ENCODE results near the gene CENPM. TPM values are rescaled to one million over a fixed set of nuclear protein-coding genes. Genes with fewer than 3 reads are reported as not detected.
A peak's percentile ranks its signal among the peaks of the same experiment; 100 is the strongest.

CENPM gene
- total and polyA plus RNA-seq, 3 experiments from 2014 or later: 19.2 to 77.5 (median 73.2) TPM

DNA sequence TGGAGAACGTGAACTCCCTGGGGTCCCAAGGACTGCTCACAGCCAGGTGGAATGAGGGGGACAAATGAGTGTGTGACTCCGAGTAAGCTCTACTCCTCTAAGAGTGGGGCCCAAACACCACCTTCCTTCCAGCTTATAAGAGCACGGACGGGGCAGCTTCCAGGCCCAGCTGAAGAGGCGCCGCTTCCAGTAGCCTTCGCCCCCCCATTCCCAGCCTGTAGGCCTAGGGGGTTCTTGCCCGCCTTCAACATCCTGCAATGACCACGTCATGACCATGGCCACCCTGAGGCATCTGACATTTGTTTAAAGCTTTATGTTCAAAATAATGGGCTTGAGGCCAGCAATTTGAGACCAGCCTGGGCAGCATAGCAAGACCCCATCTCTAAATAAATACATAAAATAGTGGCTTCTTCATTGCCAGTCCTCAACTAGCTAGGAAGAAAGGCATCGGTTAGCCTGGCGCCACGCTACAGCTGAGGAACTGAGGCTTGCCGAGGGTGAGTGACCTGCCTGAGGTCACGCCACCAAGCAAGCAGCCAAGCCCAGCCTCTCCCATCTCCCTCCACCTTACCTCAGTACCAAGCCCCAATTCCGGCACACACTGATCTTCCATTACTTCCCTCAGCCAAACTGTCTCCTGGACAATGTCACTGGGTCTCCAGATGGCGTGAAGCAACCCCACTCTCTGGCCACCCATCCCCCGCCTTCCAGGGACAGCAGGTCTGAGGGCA, 12.5 kb downstream of the CENPM start:
- Mint-ChIP-seq H3K4me1 (peaks cover 10 to 45% (median 11%) of the 10 kb centered on the region in 3 donors), H3K27me3 (no peaks in the 10 kb centered on the region), H3K9me3 (no peaks in the 10 kb centered on the region), H3K36me3 (peaks cover 0 to 1% (median 0%) of the 10 kb centered on the region in 3 donors), H3K4me3 (no peak overlapping the region), H3K27ac (peak overlapping the region in 4 of 8 donors; percentile 36 to 77 (median 59))
- no peaks in the 10 kb centered on the region for H3K27me3 ChIP-seq (ENCODE audit: insufficient read depth, low read length, poor library complexity, severe bottlenecking)
- POLR2A ChIA-PET: no interaction called here
- H3K9me3 ChIP-seq (ENCODE audit: low read length): no peaks in the 10 kb centered on the region
- no peak for DNase-seq
- no peak overlapping the region for H3K27ac ChIP-seq (ENCODE audit: low read depth, low read length)
- no peak overlapping the region for H3K4me3 ChIP-seq (ENCODE audit: low read length)
- H3K36me3 ChIP-seq (ENCODE audit: insufficient read depth, low read length): no peaks in the 10 kb centered on the region
- CTCF ChIA-PET: interaction anchor here (1.1 to 1.2 kb wide), 2 partner anchors 9 to 268 kb away, joined by 3 to 4 read pairs; no protein-coding TSS in a partner anchor
- H3K4me1 ChIP-seq (ENCODE audit: insufficient read depth, low read length): peaks cover 11% of the 10 kb centered on the region

DNA sequence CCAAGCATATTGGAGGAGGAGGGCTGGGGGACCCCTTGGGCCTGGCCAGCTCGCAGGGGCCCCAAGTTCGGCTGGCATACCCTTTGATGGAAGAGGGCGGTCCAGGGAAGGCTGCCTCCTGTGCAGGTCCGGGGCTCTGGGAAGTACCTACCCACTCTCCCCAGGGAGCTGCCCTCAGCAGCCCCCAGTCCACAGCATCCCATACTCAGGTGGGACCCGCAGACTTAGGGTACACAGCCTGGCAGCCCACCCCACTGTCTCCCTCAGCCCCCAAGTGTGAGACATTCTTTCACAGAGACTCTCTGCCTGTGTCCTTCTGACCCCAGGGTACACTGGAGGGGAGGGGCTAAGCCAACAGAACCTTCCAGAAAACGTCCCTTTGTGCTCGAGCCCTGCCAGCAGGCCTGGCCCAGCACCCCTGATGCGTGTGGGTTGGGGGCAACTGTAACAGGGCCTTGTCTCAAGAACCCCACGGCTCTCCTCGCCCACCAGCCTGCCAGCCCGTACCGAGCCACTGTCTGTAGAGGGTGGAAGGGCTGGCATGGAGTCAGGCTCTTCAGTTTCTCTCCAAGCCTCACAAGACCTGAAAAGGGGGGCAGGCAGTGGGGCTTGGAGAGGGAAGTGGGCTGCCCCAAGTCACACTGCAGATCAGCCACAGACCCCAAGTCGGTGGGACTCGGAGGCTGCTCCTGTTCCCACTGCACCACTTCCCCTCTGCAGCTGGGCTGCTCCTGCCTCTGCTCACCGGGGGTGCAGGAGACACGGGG, 13.4 kb downstream of the CENPM start:
- Mint-ChIP-seq H3K36me3 (peaks cover 0 to 1% (median 0%) of the 10 kb centered on the region in 3 donors), H3K4me1 (peaks cover 2 to 42% (median 2%) of the 10 kb centered on the region in 3 donors), H3K27ac (peak overlapping the region in 2 of 8 donors; percentile 39 to 77), H3K4me3 (no peak overlapping the region), H3K9me3 (no peaks in the 10 kb centered on the region), H3K27me3 (no peaks in the 10 kb centered on the region)
- DNase-seq: no peak
- Histone ChIP-seq H3K36me3 (ENCODE audit: insufficient read depth, low read length) (no peaks in the 10 kb centered on the region), H3K27me3 (ENCODE audit: insufficient read depth, low read length, poor library complexity, severe bottlenecking) (no peaks in the 10 kb centered on the region), H3K27ac (ENCODE audit: low read depth, low read length) (no peak overlapping the region), H3K4me1 (ENCODE audit: insufficient read depth, low read length) (peaks cover 4% of the 10 kb centered on the region), H3K4me3 (ENCODE audit: low read length) (no peak overlapping the region), H3K9me3 (ENCODE audit: low read length) (no peaks in the 10 kb centered on the region)
- ChIA-PET POLR2A (no interaction called here), CTCF (interaction anchor here (1.1 to 1.2 kb wide), 2 partner anchors 8 to 267 kb away, joined by 3 to 4 read pairs; no protein-coding TSS in a partner anchor)

DNA sequence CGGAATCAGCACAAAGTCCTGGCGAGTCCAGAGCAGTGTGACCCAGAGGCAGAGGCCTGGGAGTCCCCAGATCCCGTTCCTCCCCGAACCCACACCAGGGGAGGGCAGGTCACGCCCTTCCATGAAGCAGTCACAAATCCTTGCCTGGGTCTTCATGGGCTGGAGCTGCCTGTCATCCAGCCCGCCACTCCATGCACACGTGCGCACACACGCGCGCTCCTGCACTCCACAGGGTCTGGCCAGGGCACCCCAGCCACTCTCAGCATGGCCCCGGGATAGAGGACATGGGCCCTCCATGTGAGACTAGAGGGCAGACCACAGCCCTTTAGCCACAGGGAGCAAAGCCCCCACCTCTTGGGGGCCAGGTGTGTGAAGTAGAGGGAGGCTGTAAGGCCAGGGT, 14.6 kb downstream of the CENPM start:
- H3K9me3 Mint-ChIP-seq: no peaks in the 10 kb centered on the region
- no peaks in the 10 kb centered on the region for H3K36me3 Mint-ChIP-seq
- H3K27me3 ChIP-seq (ENCODE audit: insufficient read depth, low read length, poor library complexity, severe bottlenecking): no peaks in the 10 kb centered on the region
- no peak for DNase-seq
- no peak overlapping the region for H3K27ac Mint-ChIP-seq
- no peak overlapping the region for H3K4me3 Mint-ChIP-seq
- H3K4me3 ChIP-seq (ENCODE audit: low read length): no peak overlapping the region
- POLR2A ChIA-PET: no interaction called here
- peaks cover 0 to 47% (median 2%) of the 10 kb centered on the region in 3 donors for H3K4me1 Mint-ChIP-seq
- H3K4me1 ChIP-seq (ENCODE audit: insufficient read depth, low read length): peaks cover 6% of the 10 kb centered on the region
- CTCF ChIA-PET: interaction anchor here (0.7 kb wide), 2 partner anchors 8 to 75 kb away, joined by 3 read pairs; no protein-coding TSS in a partner anchor
- H3K36me3 ChIP-seq (ENCODE audit: insufficient read depth, low read length): no peaks in the 10 kb centered on the region
- no peak overlapping the region for H3K27ac ChIP-seq (ENCODE audit: low read depth, low read length)
- no peaks in the 10 kb centered on the region for H3K9me3 ChIP-seq (ENCODE audit: low read length)
- H3K27me3 Mint-ChIP-seq: peaks cover 0 to 4% of the 10 kb centered on the region in 2 donors

DNA sequence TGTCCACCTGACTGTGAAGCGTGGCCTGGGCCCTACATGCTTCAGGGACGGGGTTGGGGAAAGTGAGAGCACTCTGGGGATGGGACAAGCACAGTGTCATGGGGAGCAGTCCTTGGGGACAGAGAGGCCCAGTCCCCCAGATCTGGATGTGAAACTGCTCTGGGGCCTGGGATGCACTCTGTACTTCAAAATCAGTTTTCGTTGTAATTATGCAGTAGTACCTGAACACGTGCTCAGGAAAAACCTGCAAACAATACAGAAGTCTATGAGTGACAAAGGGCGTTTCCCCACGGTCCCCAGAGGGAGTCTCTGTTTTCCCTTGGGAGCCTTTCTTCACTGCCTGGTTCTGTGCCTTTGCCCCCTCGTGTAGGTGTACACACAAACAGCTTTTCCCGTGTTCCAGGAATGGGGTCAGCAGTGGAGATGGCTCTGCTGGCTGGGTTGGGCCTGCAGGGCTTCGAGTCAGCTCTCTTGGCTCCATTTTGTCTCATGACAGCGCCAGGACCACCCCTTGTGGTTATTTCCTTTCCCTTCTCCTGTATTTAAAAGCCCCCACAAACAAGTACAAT, 15.2 kb downstream of the CENPM start:
- Histone ChIP-seq H3K4me3 (ENCODE audit: low read length) (no peak overlapping the region), H3K27me3 (ENCODE audit: insufficient read depth, low read length, poor library complexity, severe bottlenecking) (no peaks in the 10 kb centered on the region), H3K4me1 (ENCODE audit: insufficient read depth, low read length) (peaks cover 6% of the 10 kb centered on the region), H3K36me3 (ENCODE audit: insufficient read depth, low read length) (no peaks in the 10 kb centered on the region), H3K27ac (ENCODE audit: low read depth, low read length) (no peak overlapping the region), H3K9me3 (ENCODE audit: low read length) (no peaks in the 10 kb centered on the region)
- no peaks in the 10 kb centered on the region for H3K36me3 Mint-ChIP-seq
- no peaks in the 10 kb centered on the region for H3K9me3 Mint-ChIP-seq
- no peak for DNase-seq
- H3K4me3 Mint-ChIP-seq: no peak overlapping the region
- peak overlapping the region in 2 of 8 donors; percentile 12 to 74 for H3K27ac Mint-ChIP-seq
- ChIA-PET POLR2A (no interaction called here), CTCF (interaction anchor here (0.7 to 9.1 kb wide), 3 partner anchors 7 to 74 kb away, joined by 3 to 106 read pairs (median 3); no protein-coding TSS in a partner anchor)
- peaks cover 0 to 6% of the 10 kb centered on the region in 2 donors for H3K27me3 Mint-ChIP-seq
- peaks cover 0 to 46% (median 2%) of the 10 kb centered on the region in 3 donors for H3K4me1 Mint-ChIP-seq

DNA sequence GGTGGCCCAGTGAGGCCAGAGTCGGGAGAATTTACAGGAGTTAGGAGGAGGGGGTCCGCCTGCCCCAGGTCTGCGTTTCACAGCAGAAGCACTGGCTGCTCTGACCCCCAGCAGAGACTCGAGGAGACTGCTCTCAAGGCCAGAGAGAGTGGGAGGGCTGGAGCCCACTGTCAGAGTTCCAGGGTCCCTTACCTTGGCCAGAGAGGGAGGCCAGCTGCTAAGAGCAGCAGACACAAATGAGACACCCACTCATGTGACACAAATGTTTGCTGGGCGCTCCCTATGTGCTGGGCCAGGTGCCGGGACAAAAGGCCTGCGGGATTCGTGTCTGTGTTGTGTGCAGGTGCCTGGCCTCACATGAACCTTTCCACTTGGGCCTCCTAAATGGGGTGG, 17.5 kb downstream of the CENPM start:
- H3K27ac Mint-ChIP-seq: no peak overlapping the region
- no peak for DNase-seq
- Histone ChIP-seq H3K27me3 (ENCODE audit: insufficient read depth, low read length, poor library complexity, severe bottlenecking) (no peaks in the 10 kb centered on the region), H3K36me3 (ENCODE audit: insufficient read depth, low read length) (no peaks in the 10 kb centered on the region), H3K27ac (ENCODE audit: low read depth, low read length) (no peak overlapping the region), H3K9me3 (ENCODE audit: low read length) (no peaks in the 10 kb centered on the region), H3K4me3 (ENCODE audit: low read length) (no peak overlapping the region), H3K4me1 (ENCODE audit: insufficient read depth, low read length) (peaks cover 10% of the 10 kb centered on the region)
- no peaks in the 10 kb centered on the region for H3K9me3 Mint-ChIP-seq
- peaks cover 4 to 51% (median 9%) of the 10 kb centered on the region in 3 donors for H3K4me1 Mint-ChIP-seq
- H3K4me3 Mint-ChIP-seq: peak overlapping the region in 1 of 7 donors; percentile 16
- POLR2A ChIA-PET: interaction anchor here (0.6 to 1.4 kb wide), 3 partner anchors 10 to 76 kb away, joined by 4 to 6 read pairs (median 4); no protein-coding TSS in a partner anchor
- H3K36me3 Mint-ChIP-seq: peaks cover 0 to 7% (median 0%) of the 10 kb centered on the region in 3 donors
- peaks cover 3 to 6% of the 10 kb centered on the region in 2 donors for H3K27me3 Mint-ChIP-seq
- CTCF ChIA-PET: interaction anchor here (1.3 to 9.1 kb wide), 2 partner anchors 9 to 233 kb away, joined by 4 to 106 read pairs; no protein-coding TSS in a partner anchor

DNA sequence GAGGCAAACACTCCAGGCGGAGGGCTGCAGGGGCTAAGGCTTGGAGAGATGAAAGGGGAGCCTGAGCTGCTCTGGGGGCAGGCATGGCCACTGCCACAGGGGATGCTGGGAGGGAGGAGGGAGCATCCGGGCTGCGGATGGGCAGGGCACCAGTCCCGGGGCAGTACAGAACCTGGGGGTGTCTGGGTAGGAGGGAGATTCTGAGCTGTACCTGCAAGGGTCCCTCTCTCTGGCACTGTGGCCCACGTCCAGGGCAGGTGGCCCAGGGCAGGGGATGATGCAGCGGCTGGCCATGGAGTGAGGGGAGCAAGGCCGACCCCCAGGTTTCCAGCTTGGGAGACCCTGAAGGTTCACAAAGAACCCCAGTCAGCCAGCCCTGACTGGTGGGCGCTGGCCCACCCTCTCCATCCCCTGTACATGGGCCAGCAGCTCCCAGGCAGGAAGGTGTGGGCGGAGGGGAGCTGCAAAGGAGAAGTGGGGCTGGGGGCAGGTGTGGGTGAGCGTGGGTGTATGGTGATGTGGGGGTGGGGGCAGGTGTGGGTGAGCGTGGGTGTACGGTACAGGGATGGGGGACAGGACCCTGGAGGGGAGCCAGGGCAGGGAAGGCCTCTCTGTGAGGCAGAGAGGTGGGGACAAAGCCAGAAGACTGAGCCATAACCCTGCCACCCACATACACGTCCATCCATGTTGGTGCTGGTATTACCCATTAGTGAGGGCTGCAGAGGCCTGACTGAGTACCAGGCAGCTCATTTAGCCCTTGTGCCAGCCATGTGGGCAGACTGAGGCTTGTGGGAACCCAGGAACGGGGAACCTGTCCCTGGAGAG, 18.1 kb downstream of the CENPM start:
- Mint-ChIP-seq H3K27ac (peak overlapping the region in 2 of 8 donors; percentile 61 to 70), H3K4me3 (peak overlapping the region in 1 of 7 donors; percentile 16), H3K4me1 (peaks cover 4 to 46% (median 9%) of the 10 kb centered on the region in 3 donors), H3K9me3 (no peaks in the 10 kb centered on the region), H3K27me3 (peaks cover 3 to 6% of the 10 kb centered on the region in 2 donors), H3K36me3 (peaks cover 0 to 7% (median 0%) of the 10 kb centered on the region in 3 donors)
- ChIA-PET POLR2A (interaction anchor here (0.6 to 1.4 kb wide), 3 partner anchors 10 to 75 kb away, joined by 4 to 6 read pairs (median 4); no protein-coding TSS in a partner anchor), CTCF (interaction anchor here (1.3 to 9.1 kb wide), 3 partner anchors 10 to 232 kb away, joined by 4 to 106 read pairs (median 4); no protein-coding TSS in a partner anchor)
- H3K4me1 ChIP-seq (ENCODE audit: insufficient read depth, low read length): peaks cover 10% of the 10 kb centered on the region
- no peak overlapping the region for H3K27ac ChIP-seq (ENCODE audit: low read depth, low read length)
- H3K27me3 ChIP-seq (ENCODE audit: insufficient read depth, low read length, poor library complexity, severe bottlenecking): no peaks in the 10 kb centered on the region
- H3K4me3 ChIP-seq (ENCODE audit: low read length): no peak overlapping the region
- DNase-seq: no peak
- no peaks in the 10 kb centered on the region for H3K36me3 ChIP-seq (ENCODE audit: insufficient read depth, low read length)
- no peaks in the 10 kb centered on the region for H3K9me3 ChIP-seq (ENCODE audit: low read length)

DNA sequence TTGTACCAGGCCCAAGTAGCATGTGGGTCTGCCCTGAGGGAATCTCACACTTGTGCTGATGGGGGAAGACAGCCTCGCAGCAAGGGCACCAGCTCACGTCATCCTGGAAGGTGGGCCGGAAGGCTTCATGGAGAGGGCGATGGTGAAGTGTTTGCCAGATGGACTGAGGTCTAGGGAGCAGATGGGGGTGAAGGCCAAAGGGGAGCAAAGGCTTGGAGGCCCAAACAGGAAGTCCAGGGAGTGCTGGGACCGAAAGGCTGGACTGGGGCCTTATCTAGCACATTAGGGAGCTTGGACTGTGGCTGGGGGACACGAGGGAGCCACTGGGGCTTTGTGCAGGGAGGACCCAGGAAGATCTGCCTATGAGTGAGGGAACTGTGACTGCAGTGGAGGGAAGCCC, 19.1 kb downstream of the CENPM start:
- no peaks in the 10 kb centered on the region for H3K36me3 ChIP-seq (ENCODE audit: insufficient read depth, low read length)
- Mint-ChIP-seq H3K27ac (peak overlapping the region in 5 of 8 donors; percentile 26 to 81 (median 61)), H3K27me3 (peaks cover 3 to 6% of the 10 kb centered on the region in 2 donors), H3K4me1 (peaks cover 4 to 41% (median 9%) of the 10 kb centered on the region in 3 donors), H3K9me3 (no peaks in the 10 kb centered on the region), H3K4me3 (peak overlapping the region; percentile 40 to 92 (median 69)), H3K36me3 (peaks cover 0 to 7% (median 0%) of the 10 kb centered on the region in 3 donors)
- CTCF ChIA-PET: interaction anchor here (1.3 to 9.1 kb wide), 3 partner anchors 11 to 231 kb away, joined by 4 to 106 read pairs (median 4); no protein-coding TSS in a partner anchor
- H3K27ac ChIP-seq (ENCODE audit: low read depth, low read length): no peak overlapping the region
- DNase-seq: no peak
- peaks cover 10% of the 10 kb centered on the region for H3K4me1 ChIP-seq (ENCODE audit: insufficient read depth, low read length)
- POLR2A ChIA-PET: interaction anchor here (2.6 kb wide), 1 partner anchor 11 kb away, joined by 100 read pairs; no protein-coding TSS in a partner anchor
- H3K4me3 ChIP-seq (ENCODE audit: low read length): no peak overlapping the region
- no peaks in the 10 kb centered on the region for H3K9me3 ChIP-seq (ENCODE audit: low read length)
- H3K27me3 ChIP-seq (ENCODE audit: insufficient read depth, low read length, poor library complexity, severe bottlenecking): no peaks in the 10 kb centered on the region

Measured in CD8-positive, alpha-beta memory T cell (primary cell).